ENCODE measurements around the gene F2R. TPM values are rescaled to one million over a fixed set of nuclear protein-coding genes. Genes with fewer than 3 reads are reported as not detected.

F2R gene
- total RNA-seq, 1 donor from 2014 or later, result 472 TPM

DNA sequence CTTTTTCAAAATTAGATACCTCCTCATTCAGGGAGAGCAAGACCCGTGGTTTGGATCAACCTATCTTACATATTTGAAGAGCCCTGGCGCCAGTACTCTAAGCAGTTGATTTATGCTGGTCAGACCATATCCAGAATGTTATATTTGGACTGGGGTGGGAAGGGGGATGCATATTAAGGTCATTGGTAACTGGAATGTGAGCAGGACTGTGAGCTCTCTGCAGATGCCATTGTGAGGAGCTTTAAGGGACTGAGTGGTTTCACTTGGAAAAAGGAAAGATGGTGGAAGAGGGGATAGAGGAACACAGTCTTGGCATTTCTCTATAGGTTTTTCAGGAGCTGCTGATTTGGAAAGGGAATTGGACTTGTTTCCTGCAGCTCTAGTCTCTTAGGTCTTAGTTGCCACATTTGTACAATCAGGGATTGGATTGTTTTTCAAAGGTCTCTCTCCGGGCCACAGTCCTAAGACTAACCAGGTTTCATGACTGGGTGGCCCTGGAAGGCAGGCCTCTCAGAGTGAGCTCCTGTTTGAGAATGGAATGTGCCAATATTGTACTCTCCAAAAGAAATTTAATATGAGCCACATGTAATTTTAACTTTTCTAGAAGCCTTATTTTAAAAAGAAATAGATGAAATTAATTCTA lies 25.8 kb upstream of the F2R start:
- DNase-seq (ENCODE audit: extremely low read depth, low read depth, low spot score), result no peak

DNA sequence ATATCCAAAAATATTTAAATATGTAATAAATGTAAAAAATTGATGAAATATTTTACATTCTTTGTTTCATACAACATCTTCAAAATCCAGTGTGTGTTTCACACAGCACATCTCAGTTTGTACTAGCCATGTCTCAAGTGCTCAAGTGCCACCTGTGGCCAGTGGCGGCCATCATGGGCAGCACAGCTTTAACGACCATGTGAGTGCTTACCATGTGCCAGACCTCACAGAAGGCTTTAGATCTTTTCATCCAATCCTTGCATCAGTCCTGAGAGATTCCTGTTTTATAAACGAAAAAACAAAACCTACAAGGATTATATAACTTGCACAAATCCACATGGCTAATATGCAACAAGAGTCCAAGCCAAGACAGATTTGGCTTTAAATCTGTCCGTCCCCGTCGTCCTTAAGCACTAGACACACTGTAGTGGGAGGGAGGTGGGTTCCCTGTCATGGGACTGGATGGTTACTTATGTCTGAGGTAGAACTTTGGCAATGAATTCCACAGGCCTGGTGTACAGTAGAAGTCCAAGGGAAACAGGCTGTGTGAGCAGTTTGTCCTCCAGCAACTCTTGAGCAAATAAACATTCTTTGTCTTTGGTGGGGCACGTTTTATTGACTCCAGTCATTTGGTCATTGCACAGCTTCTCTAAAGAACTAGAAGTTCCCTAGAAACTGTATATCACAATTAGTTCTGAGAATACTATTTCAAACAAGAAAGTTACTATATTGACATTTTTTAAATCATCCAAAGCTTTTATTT lies 25.0 kb upstream of the F2R start:
- no peak for DNase-seq (ENCODE audit: extremely low read depth, low read depth, low spot score)

DNA sequence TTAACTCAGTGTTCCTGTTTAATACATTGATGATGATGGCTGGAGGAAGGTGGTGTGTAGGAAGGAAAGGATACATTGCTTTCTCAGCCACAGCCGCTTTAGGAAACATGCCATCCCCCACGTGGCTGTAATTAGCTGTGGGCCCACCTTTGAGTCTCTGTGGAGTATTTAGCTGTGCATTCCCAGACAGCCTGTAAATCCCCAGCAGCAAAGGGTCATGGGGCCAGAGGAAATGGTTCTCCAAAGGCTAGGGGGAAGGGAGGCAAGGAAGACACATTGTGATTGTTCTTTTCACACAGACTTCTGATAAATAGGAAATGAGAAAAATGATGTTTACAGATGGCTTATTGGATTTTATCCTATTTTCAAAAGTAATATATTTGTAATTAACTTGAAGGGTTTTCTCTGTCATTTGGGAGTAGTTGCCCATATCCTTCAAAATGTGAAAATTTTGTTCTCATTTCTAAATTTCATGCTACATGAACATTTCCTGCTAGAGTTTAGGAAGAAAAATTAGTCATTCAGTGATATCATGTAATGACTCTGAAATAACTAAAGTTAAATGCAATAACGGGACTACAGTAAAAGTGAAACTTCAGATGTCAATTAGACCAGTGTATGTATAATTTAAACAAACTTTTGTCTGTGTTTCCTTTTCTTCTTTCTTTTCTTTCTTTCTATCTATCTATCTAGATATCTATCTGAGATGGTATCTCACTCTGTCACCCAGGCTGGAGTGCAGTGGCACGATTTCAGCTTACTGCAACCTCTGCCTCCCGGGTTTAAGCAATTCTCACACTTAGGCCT lies 24.3 kb upstream of the F2R start:
- DNase-seq (ENCODE audit: extremely low read depth, low read depth, low spot score), result peak; percentile 86

DNA sequence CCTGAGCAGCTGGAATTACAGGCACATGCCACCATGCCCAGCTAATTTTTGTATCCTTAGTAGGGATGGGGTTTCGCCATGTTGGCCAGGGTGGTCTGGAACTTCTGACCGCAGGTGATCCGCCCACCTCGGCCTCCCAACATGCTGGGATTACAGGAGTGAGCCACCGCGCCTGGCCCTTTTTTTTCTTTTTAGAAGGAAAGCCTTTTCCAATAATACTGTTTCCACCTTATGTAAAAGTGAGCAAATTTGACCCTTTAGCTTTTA lies 23.7 kb upstream of the F2R start:
- no peak for DNase-seq (ENCODE audit: extremely low read depth, low read depth, low spot score)

DNA sequence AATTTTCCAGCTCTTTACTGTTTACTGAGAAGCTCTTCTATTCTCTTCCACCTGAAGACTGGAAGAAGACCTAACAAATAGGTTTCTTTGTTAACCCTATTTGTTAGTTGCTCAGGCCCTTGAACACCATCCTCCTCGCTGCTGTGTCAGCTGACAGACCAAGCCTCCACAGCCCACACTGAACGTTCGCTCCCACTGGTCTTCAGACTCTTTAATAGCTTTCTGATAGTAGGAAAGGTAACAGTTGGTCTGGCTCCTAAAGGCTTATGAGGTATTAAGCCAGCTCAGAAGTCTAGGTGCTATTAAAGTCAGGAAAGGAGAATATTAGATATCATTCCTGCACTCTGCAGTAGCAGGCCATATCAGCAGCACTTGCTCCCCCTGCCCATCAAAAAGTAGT lies 23.3 kb upstream of the F2R start:
- no peak for DNase-seq (ENCODE audit: extremely low read depth, low read depth, low spot score)

DNA sequence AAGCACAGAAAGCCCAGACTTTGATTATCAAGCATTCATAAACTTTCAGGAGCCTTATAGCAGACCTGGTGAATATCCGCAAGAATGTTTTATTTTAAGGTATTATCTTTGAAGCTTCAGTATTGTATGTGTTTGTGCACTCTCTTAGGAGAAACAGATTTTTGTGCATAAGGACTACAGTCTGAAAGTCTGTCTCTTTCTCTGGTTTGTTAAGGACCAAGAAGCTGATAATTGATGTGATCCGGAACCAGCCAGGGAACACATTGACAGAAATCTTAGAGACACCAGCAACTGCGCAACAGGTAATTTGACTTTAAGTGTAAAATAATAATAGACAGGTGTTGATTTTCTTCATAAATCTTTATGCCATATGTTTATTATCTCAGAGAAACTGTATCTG lies 22.8 kb upstream of the F2R start:
- DNase-seq (ENCODE audit: extremely low read depth, low read depth, low spot score), result no peak

DNA sequence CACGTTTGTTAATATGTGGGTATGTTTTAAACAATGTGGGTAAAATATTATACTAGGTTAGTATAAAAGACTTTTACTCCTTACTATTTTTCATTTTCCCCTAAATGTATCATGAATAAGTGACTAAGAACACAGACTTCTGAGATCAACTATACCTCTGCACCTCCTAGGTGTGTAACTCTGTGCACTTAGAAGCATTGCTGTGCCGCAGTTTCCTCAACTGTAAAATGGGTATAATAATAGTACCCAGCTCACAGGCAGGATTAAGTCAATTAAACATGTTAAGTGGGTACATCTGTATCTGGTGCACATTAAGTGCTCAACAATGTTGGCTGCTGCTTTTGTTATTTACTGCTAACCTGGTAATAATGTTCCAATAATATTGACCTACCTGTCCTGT lies 21.6 kb upstream of the F2R start:
- DNase-seq (ENCODE audit: extremely low read depth, low read depth, low spot score), result no peak

DNA sequence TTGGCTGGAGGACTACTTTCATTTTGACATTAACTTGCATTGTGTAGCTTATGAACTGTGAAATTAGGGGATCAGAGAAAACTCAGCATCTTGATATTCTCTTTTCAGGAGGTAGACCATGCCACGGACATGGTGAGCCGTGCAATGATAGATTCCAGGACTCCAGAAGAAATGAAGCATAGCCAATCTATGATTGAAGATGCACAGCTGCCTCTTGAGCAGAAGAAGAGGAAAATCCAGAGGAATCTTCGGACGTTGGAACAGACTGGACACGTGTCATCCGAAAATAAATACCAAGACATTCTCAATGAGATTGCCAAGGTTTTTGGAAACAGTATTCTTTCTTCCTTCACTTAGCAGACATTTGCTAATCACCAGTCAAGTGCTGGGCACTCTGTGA lies 20.6 kb upstream of the F2R start:
- DNase-seq (ENCODE audit: extremely low read depth, low read depth, low spot score), result no peak

DNA sequence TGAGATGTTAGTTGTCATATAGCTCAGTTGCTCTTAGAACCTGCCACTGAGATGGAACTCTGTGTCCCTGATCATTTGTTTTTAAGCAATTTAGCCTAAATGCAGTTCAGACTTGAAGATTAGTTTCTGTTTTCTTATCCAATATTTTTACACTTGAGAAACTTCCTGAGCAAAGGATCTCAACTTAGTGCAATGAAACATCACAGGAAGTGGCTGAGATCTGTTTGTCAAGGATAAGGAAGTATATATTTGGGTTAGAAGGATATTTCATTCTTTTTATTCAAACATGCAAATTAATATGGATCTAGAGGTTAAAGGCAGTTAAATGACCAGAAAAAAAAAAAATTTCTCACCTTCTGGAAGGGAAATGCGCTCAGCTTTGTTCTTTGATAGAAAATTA lies 19.7 kb upstream of the F2R start:
- no peak for DNase-seq (ENCODE audit: extremely low read depth, low read depth, low spot score)

DNA sequence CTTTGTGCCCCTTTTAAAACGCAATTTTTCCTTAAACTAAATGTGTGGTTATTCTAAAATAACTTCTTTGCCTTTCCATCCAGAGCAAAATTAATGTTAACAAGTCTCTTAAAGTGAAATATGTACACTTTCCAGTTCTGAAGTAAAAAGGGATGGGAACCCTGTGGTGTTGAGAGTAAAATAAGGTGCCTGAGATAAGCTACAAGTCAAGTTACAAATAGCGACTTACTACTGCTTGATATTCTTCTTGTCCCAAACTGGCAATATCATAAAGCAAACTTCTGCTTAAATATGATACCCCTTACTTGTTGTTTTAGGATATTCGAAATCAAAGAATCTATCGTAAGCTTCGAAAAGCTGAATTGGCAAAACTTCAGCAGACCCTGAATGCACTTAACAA lies 18.3 kb upstream of the F2R start:
- DNase-seq (ENCODE audit: extremely low read depth, low read depth, low spot score), result no peak

DNA sequence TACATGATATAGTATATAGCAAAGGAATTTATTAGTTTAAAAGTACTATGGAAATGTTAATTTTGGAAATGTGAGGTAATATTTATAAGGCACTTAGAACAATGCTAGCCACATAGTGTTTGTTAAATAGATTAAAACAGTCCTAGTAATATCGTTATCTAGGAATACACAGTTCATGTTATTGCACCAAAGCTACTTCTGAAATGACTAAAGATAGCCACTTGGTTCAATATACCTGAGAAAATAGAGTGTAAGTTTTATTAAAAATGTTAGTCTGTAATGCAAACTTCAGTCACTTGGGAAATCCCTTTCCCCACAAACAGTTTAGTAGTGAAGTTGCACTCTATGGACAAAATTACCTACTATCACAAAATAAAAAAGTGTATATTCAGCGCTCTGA lies 15.4 kb upstream of the F2R start:
- no peak for DNase-seq (ENCODE audit: extremely low read depth, low read depth, low spot score)

DNA sequence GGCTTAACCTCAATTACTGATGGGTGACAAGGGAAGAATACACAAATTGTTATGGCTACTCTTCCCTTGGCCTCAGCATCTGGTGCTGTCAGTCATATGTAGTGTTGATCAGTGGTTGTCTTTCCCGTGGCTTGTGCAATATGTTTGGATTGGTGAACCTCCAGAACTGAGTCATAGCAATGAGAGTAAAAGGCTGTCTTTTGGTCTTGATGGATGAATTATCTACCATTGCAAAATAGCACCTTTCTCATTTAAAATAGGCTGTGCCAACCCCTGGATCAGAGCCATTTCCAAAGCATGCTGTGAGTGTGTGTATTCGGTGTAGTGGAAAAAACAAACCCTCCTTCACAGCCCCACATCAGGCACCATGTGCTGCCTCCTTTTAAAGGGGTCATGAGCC lies 14.6 kb upstream of the F2R start:
- DNase-seq (ENCODE audit: extremely low read depth, low read depth, low spot score), result no peak

DNA sequence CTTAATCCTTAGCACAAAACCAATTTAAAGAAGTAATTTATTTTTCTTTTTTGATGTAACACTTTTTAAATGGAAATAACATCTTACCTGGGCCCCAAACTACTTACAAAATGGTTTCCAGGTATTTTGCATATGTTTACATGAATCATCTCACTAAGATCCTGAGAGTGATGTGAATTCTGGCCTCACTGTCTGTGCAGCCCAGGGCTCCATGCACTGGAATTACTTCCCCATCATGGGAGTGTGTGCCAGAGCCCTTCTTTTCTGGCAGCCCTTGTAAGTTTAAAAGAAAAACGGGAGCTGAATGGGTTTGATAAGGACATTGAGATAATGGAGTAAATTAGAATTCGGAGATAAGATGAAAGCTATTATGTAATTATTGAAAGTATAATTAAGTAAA lies 12.2 kb upstream of the F2R start:
- DNase-seq (ENCODE audit: extremely low read depth, low read depth, low spot score), result no peak

DNA sequence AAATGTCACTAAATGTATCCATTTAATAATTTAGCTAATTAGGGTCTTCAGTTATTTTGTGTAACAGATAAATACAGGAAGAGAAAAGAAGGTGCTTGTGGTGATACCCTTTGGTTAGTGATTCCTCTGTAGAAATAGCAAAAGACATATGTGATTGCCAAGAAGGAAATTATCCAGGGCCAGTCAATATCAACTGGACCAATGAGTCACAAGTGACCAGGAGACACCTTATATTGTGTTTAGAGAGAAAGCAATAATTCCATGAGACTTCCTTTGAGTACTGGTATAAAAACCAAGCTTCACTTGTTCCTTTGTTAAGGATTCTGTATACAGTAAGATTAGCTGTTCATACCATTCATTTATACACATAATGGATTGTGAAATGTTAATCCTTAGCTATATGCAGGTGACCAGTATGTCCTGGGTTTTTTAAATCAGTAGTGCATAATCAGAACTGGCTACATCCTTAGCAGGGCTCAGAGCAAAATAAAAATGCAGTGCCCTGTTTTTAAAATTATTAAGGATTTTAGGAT lies 11.7 kb upstream of the F2R start:
- no peak for DNase-seq (ENCODE audit: extremely low read depth, low read depth, low spot score)

DNA sequence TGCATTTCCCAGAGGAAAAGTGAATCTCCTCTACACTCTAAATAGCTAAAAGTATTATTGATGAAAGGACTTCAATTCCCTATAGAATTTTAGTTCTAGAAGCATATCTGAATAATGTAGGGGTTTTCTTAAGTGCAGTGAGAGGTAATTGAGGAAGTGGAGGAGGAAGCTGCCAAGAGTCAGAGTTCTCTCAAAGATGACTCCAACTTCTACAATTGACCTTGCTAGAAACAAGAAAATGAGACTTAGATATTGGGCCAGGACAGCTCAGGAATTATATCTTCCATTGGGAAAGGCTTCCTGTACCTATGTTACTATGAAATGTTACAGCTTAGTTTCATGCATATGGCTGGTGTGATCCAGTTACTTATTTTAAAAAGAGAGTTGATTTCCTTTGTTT lies 10.4 kb upstream of the F2R start:
- no peak for DNase-seq (ENCODE audit: extremely low read depth, low read depth, low spot score)

DNA sequence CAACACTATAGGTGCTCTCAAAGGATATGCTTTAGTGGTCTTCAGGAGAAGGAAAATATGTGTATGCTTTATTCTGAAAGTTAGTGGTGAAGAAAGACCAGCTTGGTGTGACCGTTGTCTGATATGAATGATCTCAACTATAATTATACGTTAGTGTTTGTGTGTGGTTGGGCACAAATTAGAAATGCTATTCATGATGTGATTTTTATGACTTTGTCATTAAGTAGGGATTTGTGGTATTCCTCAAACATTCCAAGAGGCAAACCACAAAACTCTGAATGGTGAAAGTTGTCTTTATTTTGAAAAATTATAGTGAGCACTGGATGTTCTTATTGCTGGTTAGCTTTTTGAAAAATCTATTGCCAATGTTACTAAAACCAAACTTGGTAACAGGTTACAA lies 6.2 kb upstream of the F2R start:
- no peak for DNase-seq (ENCODE audit: extremely low read depth, low read depth, low spot score)

DNA sequence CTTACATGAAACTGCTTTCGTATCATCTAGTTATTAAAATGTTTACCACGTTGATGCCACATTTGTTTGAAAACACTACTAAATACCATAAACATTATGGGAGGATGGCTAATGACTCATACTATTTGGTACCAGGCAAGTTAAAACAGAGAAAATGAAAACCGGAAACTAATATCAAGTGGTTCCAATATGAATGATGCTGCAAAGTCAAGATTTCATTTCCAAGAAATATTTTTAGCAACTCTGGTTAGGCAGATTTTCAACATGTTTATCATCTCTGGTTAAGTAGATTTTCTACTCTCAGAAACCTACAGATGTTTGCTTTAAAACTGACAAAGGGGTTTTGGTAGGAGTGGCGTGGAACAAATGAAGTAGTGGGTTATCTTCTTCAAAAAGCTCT lies 4.9 kb upstream of the F2R start:
- DNase-seq (ENCODE audit: extremely low read depth, low read depth, low spot score), result no peak

DNA sequence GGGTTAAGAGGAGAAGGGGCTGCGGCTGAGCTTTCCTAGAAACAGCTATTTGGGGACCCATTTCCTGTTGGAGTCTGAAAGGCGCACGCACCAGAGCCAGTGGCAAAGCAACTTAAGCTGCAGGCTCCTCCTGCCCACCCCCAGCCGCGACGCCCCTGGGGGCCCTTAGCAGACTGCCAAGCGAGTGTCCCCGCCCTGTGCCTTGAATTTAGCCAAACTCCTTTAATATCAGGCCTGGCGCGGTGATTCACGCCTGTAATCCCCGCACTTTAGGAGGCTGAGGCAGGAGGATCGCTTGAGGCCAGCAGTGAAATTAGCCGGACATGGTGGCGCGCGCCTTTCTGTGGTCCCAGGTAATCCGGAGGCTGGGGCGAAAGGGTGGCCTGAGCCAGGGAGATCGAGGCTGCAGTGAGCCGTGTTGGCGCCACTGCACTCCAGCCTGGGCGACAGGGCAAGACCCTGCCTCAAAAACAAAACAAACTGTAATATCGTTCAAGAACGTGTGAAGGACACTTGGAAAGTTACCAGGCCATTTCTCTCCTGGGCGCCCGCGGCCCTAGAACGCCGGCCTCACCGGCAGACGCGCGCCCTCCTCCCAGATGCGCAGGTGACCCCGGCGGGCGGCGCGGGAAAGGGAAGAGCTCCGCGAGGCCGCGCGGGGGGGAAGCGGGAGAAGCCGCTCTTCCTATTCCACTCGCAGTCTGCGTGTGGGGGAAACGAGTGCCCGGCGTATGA lies 1.0 kb upstream of the F2R start:
- no peak for DNase-seq (ENCODE audit: extremely low read depth, low read depth, low spot score)

DNA sequence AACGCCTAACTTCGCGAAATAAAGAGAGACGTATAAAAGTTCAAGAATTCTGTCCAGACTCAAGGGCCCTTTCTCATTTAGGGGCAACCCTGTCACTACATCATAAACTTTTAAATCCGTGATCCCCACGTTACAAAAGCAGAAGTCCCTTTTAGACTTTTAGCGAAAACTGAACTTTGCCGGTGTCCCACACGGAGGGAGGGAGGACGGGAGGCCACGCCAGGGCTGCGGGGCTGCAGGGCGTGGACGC lies 515 bp upstream of the F2R start:
- DNase-seq (ENCODE audit: extremely low read depth, low read depth, low spot score), result no peak

DNA sequence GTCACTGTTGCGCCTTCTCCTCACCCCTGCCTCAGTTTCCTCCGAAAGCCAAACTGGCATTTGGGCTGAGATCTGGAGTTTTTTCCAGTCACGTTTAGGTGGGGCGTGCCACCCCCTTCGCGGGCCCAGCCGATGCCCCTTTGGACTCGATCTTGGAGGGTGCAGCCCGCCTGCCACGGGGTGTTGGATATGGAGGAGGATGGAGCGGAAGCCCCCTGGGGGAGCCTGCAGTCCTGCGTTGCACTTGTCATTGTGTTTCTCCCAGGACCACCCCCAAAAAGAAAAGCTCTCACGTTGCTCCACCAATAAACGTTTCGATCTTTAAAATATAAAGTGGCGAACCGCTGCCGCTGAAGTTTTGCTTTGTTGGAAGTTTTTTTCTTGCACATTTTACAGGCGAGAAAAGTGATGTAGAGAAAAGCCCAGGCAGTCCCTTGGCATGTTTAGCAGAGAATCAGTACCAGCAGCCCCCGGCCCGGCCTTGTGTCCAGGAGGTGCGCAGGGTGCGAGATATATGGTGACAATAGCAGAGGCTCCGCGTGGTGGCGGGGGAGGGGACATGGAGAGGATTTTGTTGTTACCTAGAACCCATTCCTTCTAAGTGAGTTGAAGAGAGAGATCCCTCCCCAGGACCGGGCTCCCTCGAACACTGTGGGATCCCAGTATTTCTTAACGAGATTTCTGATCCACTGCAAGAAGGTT lies 681 bp downstream of the F2R start:
- DNase-seq (ENCODE audit: extremely low read depth, low read depth, low spot score), result no peak
